RPMI7951 (cell line): ENCODE results near the gene PLEKHA6. TPM values are rescaled to one million over a fixed set of nuclear protein-coding genes. Genes with fewer than 3 reads are reported as not detected.

Experiments
- DNase-seq: peaks from one replicate; pipeline ENCODE4 v3.0.0-alpha.2; 2012; ENCODE audit warnings: low read depth
- total RNA-seq: library from RNA; depleted of rRNA; stranded (reverse); fragments of >200 nt; shearing (Covaris generic); gene quantifications from 2 replicates; pipeline ENCODE4 v1.2.3, GENCODE V29; 2014; rRNA removed

Gene PLEKHA6, protein sequence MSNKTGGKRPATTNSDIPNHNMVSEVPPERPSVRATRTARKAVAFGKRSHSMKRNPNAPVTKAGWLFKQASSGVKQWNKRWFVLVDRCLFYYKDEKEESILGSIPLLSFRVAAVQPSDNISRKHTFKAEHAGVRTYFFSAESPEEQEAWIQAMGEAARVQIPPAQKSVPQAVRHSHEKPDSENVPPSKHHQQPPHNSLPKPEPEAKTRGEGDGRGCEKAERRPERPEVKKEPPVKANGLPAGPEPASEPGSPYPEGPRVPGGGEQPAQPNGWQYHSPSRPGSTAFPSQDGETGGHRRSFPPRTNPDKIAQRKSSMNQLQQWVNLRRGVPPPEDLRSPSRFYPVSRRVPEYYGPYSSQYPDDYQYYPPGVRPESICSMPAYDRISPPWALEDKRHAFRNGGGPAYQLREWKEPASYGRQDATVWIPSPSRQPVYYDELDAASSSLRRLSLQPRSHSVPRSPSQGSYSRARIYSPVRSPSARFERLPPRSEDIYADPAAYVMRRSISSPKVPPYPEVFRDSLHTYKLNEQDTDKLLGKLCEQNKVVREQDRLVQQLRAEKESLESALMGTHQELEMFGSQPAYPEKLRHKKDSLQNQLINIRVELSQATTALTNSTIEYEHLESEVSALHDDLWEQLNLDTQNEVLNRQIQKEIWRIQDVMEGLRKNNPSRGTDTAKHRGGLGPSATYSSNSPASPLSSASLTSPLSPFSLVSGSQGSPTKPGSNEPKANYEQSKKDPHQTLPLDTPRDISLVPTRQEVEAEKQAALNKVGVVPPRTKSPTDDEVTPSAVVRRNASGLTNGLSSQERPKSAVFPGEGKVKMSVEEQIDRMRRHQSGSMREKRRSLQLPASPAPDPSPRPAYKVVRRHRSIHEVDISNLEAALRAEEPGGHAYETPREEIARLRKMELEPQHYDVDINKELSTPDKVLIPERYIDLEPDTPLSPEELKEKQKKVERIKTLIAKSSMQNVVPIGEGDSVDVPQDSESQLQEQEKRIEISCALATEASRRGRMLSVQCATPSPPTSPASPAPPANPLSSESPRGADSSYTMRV
- 0.68 and 0.72 TPM in 2 replicates for total RNA-seq

DNA sequence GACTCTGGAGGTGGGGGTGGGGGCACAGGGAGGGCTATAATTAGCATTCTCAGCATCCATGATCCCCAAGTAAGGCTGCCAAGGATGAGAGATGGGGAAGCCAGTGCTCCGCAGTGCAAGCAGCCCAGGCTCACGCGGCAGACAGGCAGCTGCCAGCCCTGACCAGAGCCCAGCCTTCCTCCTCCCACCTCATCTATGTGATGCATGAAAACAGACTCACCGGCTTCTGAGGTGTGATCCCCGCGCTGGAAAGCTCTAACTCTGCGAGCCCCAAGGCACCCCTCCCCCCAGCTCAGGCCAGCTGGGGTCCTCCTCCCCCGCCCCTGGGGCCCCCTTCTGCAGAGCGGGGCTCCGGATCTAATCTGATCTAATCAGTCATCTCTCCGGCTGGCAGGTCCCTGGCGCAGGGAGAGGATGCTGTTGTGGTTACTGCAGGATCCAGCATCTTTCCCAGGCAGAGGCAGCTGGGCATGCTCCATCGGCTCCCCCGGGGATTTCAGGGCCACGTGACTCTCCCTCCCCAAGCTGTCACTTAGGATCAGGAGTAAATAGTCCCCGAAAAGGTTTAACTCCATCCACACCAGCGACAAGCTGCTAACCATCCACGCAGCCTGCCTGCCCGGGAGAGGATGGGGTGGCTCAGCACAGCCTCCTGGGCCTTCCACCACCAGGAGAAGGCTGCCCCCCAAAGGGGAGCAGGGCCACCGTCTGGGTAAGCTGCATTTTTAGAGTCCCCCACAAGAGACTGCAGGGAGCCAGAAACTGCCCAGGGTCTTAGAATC, at the start of gene PLEKHA6:
TSS of gene PLEKHA6 (minus strand) at position 456 of the 782 bp plus-strand sequence. CDS start 86,202 bp downstream, outside the sequence.
- DNase-seq = peak; percentile 82

DNA sequence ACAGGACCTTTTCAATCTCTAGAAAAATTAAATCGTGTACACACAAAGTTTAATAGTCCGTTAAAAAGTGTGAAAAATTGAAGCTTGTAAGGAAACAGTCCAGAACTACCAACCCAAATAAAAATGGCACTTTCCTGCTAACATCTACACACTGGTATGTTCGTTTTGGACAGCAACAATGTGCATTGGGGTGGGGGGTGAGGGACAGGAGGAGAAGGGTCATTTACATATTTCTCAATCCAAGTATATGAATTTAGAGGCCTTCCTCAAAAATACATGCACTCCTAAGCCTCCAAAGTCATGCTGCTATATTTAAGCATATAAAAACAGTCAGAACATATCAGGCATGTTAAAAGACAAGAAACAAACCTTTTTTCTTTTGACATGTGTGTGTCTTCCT, 49.4 kb upstream of the PLEKHA6 start:
- no peak for DNase-seq

DNA sequence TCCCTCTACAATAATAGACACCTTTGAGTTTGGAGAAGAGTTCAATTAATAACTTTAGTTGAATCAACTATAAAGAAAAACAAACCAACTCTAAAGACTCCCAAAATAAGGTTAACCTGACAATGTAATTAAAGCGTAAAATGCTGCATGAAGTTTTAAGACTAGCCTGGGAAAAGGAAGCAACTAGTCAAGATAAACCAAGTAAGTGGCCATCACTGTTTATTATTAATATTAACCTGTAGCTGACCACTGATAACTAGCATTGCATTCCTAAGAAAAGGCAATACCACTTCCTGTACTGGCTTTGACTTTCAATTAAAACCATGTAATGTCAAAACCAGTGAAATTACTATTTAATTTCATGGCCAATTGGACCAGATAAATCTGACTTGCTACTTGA, 48.9 kb upstream of the PLEKHA6 start:
- no peak for DNase-seq

DNA sequence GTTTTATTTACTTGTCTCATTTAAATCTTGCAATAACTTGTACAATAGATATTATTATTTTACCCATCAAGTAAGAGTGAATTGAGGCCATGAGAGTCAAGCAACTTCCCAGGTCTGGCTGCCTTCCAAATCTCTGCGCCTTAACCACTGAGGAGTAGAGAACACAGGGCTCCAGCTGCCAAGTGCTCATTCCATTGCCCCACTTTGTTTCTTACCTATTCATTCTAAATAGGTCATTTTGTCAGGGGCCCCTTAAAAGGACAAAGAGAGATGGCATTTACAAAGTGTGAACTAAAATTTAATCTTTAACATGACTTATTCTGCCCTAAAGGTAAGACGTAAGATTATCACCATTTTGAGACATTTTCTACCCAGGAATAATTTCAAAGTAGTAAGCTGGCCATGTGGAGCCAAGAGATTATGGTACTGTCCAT, 48.4 kb upstream of the PLEKHA6 start:
- DNase-seq = peak; percentile 73

DNA sequence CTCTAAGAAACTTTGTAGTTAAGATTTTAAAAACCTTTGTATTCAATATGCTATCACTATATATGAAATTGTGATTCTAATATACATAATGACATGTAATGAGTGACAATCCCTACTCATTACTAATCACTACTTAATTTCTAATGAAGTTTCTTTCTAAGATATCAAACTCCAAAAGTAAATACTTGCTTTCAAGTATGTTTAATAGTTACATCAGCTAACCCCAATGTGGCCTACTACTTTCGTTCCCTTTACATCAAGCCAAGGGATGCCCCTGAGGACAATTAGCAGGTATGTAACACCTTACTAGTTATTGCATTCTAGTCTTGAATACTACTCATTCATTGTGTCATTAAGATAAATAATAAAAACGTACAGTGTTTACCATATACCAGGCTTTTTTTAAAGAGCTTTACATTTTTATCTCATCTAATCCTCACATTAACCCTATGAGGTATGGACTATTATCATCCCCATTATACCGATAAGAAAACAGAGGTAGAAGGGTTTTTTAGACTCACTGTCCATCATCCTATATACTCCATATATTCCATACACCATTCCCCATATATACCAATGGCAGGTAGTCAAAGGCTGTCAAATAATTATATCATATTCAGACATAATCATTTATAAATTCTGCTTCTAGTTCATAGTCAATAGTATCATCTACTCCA, 47.7 kb upstream of the PLEKHA6 start:
- no peak for DNase-seq

DNA sequence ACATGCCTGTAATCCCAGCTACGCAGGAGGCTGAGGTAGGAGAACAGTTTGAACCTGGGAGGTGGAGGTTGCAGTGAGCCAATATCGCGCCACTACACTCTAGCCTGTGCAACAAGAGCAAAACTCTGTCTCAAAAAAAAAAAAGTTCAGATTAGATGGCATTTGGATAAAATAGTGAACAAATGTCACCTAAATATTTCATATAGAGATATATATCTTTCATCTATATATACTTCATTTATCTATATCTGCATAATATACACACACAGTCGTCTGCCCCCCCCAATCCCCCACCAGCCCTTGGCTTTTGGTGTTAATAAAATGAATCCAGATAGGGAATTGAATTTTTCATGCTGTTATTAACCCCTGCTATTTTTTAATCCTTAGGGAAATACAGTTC, 46.9 kb upstream of the PLEKHA6 start:
- DNase-seq = no peak

DNA sequence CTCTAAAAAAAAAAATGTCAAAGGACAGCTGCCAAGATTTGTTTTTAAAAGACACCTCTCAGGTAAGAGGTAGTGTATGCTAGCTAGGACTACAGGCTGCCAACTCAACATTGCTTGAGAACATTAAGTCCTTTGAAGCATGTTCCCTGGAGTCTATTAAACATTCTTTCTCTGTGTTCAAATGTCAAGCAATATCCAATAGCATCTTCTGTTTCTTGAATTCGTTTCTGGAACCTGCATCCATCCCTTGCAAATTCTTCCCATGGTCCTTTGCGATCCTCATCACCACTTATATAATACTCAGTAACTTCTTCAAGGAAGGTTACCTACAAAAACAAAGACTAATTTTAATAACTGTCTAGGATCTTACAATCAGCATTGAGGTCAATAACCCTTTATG, 46.3 kb upstream of the PLEKHA6 start:
- DNase-seq = no peak

DNA sequence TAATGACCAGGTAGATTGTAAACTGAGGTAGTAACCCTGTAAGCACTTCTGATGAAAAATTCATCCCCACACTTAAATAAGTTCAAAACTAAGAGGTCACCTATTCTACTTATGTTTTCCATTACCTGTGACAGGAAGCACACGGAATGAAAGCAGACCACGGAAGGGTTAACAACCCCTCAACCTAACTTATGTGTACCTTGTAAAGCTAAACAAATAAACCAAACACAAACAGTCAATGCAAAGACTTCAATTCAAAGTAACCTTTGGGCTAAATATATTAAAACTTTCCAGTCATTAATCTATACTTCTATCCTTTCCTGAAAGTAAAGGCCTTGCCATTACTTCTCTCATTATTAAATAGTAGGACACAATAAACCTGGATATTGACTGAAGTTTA, 44.9 kb upstream of the PLEKHA6 start:
- no peak for DNase-seq

DNA sequence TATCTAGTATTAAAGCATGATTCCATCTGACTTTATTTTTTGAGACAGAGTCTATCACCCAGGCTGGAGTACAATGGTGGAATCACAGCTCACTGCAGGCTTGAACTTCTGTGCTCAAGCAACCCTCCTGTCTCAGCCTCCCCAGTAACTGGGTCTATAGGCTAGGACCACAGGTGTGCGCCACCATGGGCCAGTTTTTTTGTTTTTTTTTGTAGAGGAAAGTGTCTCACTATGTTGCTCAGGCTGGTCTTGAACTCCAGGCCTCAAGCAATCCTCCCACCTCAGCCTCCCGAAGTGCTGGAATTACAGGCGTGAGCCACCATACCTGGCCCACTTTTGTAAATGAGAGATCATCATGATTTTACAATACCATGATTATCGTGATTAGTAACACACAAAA, 42.7 kb upstream of the PLEKHA6 start:
- no peak for DNase-seq

DNA sequence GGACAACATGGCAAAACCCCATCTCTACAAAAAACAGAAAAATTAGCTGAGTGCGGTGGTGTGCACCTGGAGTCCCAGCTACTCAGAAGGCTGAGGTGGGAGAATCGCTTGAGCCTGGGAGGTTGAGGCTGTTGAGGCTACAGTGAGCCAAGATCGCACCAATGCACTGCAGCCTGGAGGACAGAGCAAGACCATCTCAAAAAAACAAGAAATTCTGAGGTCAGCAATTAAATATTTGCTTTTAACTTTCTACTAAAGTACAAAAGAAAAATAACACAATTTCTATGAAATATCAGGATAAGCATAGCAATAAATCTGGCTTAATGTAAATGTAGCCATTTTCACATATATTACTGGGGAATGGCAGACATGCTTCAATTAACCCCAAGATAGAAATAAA, 42.0 kb upstream of the PLEKHA6 start:
- DNase-seq = no peak

DNA sequence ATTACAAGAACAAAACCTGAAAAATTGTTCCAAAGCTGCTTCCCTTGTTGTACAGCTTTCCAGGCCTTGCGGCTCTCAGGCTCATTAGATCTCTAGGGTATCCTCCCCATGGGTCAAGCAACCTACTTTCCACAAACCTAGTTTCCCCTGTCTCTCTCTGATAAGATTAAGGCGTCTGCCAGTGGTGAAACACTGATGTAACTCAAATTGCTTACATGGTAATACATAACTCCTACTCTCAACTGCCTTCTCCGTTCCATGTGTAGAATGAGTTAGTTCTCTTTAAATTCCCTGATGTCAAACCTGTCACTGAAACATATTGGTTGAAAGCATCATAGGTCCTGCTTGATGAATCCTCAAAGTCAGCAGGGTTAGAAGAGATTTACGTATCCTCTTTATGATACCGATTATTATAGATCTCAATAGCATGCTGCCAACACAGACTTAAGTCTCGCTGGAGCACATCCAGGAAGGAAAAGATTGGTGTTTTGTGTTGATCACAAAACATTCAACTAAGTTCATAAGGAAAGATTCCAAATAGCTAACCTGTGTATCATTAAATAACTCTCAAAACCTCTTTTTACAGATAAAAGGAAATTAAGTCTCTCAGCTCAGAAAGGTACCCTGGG, 41.3 kb upstream of the PLEKHA6 start:
- no peak for DNase-seq

DNA sequence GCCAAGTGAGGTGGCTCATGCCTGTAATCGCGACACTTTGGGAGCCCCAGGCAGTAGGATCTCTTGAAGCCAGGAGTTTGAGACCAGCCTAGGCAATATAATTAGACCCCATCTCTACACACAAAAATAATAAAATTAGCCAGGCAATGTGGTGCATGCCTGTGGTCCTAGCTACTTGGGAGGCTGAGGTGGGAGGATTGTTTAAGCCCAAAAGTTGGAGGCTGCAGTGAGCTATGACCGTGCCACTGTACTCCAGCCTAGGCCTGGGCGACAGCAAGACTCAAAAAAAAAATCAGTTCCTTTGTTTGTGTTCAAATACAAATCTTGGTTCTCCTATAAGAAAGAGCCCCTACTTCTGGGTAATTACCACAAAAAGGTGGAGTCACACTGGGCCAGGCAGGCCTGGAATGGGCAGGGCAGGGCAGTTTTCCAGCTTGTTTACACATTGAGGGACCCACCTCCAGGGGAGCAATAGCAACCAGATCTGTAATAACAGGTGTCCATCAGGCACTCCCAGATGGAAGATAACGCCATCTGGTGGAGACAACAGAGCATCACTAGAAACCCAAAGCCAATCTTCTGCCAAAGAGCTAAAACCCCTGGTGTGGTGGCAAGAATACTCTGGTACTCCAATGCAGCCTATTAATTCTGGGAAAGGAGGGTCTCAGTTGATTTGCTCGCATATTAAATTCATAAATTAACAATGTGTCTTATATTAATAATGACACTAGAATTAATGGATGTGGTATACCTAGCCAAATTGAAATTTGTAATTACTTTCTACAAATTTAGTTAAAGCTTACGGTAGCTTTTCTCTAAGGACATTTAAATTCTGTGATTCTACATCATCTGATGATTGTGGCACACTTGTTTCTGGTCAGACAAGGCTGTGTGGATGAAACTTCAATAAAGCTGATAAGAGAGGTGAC, 38.7 kb upstream of the PLEKHA6 start:
- peak; percentile 72 for DNase-seq

DNA sequence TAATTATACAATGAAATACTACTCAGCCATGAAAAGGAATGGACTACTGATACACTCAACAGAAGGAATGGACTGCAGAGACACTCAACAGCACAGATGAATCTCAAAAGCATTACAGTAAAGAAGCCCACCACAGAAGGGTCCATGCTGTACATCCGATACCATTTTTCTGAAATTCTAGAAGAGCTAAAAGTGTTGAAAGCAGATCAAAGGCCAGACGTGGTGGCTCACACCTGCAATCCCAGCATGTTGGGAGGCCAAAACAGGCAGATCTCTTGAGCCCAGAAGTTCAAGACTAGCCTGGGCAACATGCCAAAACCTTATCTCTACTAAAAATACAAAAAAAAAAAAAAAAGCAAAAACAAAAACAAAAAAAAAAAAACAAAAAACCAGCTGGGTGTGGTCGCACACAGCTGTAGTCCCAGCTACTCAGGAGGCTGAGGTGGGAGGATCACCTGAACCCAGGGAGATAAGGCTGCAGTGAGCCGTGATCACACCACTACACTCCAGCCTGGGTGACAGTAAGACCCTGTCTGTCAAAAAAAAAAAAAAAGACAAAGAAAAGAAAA, 36.4 kb upstream of the PLEKHA6 start:
- no peak for DNase-seq

DNA sequence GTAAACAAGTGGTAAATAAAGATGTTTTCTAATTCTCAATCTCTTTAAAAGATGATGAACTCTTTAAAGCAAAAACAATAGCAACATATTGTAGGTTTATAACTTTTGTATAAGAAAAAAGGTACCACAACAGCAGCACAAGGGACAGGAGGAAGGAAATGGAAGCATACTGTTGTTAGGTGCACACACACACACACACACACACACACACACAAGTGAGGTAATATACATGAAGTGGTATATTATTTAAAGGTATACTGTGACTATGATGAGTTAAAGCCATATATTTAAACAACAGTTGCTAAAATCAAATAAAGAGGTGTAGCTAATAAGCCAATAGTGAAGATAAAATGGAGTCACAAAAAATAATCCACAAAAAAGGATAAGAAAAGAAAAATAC, 31.9 kb upstream of the PLEKHA6 start:
- no peak for DNase-seq

DNA sequence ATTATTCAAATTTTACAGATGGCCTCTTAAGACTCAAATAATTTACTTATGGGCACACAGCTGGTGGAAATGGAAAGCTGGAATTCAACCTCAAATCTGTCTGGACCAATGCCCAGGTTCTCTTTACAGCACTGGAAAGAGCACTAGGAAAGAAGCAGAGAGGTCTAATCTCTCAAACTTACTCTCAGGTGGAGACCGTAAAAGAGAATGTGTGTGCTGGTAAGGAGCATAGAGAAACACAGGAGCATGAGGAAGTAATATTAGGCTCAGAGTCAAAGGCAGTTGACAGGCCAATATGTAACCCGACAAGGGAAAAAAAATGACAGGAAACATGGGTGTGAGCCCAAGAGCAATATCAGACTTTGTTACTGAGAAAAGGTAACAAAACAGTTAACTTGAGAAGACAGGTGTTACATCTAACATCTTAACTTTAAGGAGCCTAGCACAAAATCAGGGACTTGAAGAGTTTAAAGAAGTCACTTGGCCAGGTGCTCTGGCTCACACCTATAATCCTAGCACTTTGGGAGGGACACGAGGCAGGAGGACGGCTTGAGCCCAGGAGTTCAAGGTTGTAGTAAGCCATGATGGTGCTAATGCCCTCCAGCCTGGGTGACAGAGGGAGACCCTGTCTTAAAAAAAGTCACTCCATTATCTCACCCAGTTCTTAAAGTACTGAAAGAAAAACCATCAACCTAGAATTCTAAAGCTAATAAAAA, 31.2 kb upstream of the PLEKHA6 start:
- DNase-seq = no peak

DNA sequence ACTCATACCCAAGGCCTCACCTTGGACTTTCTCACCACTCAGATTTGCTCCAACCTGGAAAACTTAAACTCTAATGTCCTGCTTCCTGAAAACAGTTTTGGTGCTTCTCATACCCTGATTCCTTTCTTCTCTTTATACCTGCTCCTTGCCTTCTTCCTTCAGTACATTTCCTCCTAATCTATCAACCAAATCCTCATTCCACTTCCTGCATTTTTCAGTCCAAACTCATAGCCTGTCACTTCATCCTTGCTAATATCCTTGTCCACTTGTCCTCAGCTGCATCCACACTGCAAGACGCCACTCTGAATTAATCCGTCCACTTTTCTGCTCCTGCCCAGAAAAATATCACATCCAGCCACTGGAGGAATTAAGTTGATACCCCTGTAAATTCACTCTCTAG, 26.0 kb upstream of the PLEKHA6 start:
- DNase-seq = no peak

DNA sequence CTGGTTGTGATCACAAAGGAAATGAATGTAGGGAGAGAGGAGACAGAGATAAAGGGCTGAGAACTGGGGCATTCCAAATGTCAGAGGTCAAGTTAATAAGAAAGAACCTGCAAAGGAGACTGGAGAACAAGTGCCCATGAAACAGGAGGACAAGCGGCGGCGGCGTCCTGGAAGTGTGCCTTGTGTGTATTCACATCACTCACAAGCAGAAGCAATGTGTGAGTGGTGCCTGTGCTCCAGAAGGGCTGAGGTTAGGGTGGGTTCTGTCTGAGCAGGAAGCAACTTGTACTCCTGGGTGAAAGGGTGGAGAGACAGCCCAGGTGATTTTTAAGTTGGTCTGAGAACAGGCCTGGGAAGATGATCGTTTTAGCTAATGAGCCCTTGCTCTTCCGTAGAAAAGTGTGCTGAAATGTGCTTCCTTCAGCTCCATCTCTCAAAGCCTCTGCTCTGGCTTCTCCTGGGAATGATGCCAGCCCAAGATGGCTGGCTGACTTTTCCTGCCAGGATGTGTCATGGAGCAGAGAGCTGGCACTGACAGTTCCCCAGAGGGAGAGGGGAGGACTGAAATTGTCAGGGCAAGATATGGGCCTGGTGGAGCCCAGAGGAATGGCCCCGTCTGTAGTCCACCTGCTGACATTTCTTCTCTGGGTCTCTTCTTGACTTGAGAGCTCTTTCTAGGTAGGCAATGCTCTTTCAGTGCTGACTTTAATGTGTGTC, 25.1 kb upstream of the PLEKHA6 start:
- DNase-seq = peak; percentile 71
